RWPE2 (cell line): Measurements from ENCODE around the gene ITPRID1.
"Not testable (repeated sequence)": the region's sequence is repeated elsewhere in the genome, so short reads cannot be mapped to it uniquely, and the experiment has no call there.

ENCODE experiments used
- ATAC-seq: fragments of 200-7000 bp; cut with Tn5 transposase; 3 replicates; pipeline ENCODE4 v1.9.1; 2021; ENCODE audit warnings: low read depth
- DNase-seq: peaks from one replicate; pipeline ENCODE4 v3.0.0-alpha.2; 2020; ENCODE audit warnings: low spot score
- H3K27ac ChIP-seq: fragments of 450-650 bp; 2 replicates; pipeline ENCODE4 v1.5.1; 2017; ENCODE audit warnings: mild to moderate bottlenecking; ENCODE audit not compliant: poor library complexity, severe bottlenecking
- H3K27me3 ChIP-seq: fragments of 250-450 bp; sonication (Bioruptor Pico); 2 replicates; pipeline ENCODE4 v1.5.1; 2021; ENCODE audit warnings: mild to moderate bottlenecking, moderate library complexity; ENCODE audit not compliant: insufficient read depth, poor library complexity, severe bottlenecking
- H3K36me3 ChIP-seq: fragments of 250-450 bp; sonication (Bioruptor Pico); 2 replicates; pipeline ENCODE4 v1.5.1; 2020; ENCODE audit warnings: low read depth, mild to moderate bottlenecking, moderate library complexity
- H3K4me1 ChIP-seq: fragments of 250-450 bp; sonication (Bioruptor Pico); 2 replicates; pipeline ENCODE4 v1.5.1; 2021; ENCODE audit warnings: mild to moderate bottlenecking, moderate library complexity; ENCODE audit not compliant: insufficient read depth, poor library complexity, severe bottlenecking
- H3K4me3 ChIP-seq: fragments of 250-450 bp; sonication (Bioruptor Pico); 2 replicates; pipeline ENCODE4 v1.5.1; 2021; ENCODE audit warnings: mild to moderate bottlenecking, moderate library complexity; ENCODE audit not compliant: severe bottlenecking
- H3K9me3 ChIP-seq: fragments of 250-450 bp; sonication (Bioruptor Pico); 2 replicates; pipeline ENCODE4 v1.5.1; 2021; ENCODE audit warnings: mild to moderate bottlenecking, moderate library complexity; ENCODE audit not compliant: severe bottlenecking
- TF ChIP-seq, protein P1 (sequence below): fragments of 450-650 bp; IDR thresholded peaks from one replicate; pipeline ENCODE4 v1.5.1; 2017; ENCODE audit warnings: mild to moderate bottlenecking, moderate library complexity; ENCODE audit not compliant: poor library complexity, severe bottlenecking

The ITPRID1 gene

DNA sequence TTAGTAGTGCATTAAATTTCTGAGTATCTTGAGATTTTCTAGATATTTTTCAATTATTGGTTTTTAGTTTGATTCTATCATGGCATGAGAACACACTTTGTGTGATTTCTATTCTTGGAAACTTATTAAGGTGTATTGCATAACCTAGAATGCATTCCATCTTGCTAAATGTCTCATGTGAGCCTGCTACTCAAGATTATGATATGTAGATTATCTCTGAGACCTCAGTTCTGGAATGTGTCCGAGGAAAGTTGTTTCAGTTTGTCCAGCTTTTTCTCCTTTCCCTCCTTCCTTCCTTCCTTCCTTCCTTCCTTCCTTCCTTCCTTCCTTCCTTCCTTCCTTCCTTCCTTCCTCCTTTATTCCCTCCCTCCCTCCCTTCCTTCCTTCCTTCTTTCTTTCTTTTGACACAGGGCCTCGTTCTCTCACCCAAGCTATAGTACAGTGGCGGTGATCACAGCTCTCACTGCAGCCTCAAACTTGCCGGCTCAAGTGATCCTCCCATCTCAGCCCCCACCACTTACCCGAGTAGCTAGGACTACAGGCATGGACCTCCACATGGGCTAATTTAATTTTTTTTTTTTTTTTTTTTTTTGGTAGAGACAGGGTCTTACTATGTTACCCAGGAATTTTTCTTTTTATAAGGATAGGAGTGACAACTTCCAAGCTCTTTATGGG lies 7.6 kb downstream of the ITPRID1 start:
- Histone ChIP-seq H3K27me3 (no peaks in the 10 kb centered on the region), H3K36me3 (no peaks in the 10 kb centered on the region), H3K4me1 (no peaks in the 10 kb centered on the region), H3K4me3 (no peak overlapping the region), H3K9me3 (no peaks in the 10 kb centered on the region), H3K27ac (no peak overlapping the region)
- no peak for ATAC-seq
- TF ChIP-seq, protein P1, sequence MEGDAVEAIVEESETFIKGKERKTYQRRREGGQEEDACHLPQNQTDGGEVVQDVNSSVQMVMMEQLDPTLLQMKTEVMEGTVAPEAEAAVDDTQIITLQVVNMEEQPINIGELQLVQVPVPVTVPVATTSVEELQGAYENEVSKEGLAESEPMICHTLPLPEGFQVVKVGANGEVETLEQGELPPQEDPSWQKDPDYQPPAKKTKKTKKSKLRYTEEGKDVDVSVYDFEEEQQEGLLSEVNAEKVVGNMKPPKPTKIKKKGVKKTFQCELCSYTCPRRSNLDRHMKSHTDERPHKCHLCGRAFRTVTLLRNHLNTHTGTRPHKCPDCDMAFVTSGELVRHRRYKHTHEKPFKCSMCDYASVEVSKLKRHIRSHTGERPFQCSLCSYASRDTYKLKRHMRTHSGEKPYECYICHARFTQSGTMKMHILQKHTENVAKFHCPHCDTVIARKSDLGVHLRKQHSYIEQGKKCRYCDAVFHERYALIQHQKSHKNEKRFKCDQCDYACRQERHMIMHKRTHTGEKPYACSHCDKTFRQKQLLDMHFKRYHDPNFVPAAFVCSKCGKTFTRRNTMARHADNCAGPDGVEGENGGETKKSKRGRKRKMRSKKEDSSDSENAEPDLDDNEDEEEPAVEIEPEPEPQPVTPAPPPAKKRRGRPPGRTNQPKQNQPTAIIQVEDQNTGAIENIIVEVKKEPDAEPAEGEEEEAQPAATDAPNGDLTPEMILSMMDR = no peak
- DNase-seq = no peak

DNA sequence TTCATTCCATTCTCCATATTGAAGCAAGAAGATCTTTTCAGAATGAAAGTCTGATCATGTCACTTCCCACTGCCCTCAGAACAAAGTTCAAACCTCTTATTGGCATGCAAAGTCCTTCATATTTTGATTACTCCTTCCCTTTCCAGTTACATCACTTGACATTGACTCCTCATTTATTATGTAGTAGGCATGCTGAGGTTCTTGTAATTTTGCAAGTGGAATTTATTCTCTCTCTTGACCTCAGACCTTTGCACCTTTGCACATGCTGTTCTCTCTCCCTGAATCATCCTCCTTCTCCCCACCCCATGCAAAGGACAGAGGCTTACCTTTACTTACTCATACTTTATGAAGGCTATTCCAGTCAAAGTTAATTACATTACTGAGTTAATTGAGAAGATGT lies 13.0 kb downstream of the ITPRID1 start:
- Histone ChIP-seq H3K27me3 (no peaks in the 10 kb centered on the region), H3K36me3 (no peaks in the 10 kb centered on the region), H3K27ac (no peak overlapping the region), H3K9me3 (no peaks in the 10 kb centered on the region), H3K4me3 (no peak overlapping the region), H3K4me1 (no peaks in the 10 kb centered on the region)
- TF ChIP-seq, protein P1 = no peak
- ATAC-seq = no peak
- DNase-seq = no peak

- TF ChIP-seq, protein P1 = no peak
- Histone ChIP-seq H3K27ac (no peak overlapping the region), H3K4me1 (no peaks in the 10 kb centered on the region), H3K4me3 (no peak overlapping the region), H3K9me3 (no peaks in the 10 kb centered on the region), H3K36me3 (no peaks in the 10 kb centered on the region), H3K27me3 (no peaks in the 10 kb centered on the region)
- ATAC-seq (no peak), DNase-seq (no peak)
Observed at GRCh38 chr7:31529103-31529502, 15.2 kb downstream of the ITPRID1 start.

GRCh38 chr7:31540651-31541185 lies 26.8 kb downstream of the ITPRID1 start:
- DNase-seq, H3K36me3 ChIP-seq, H3K27me3 ChIP-seq, H3K4me1 ChIP-seq, H3K27ac ChIP-seq, H3K9me3 ChIP-seq, ATAC-seq, H3K4me3 ChIP-seq: not testable (repeated sequence)

GRCh38 chr7:31545549-31545948 lies 31.7 kb downstream of the ITPRID1 start:
- TF ChIP-seq, protein P1 = no peak
- H3K27me3 ChIP-seq = no peaks in the 10 kb centered on the region
- no peak for DNase-seq
- H3K4me1 ChIP-seq = no peaks in the 10 kb centered on the region
- H3K27ac ChIP-seq = no peak overlapping the region
- no peak for ATAC-seq
- no peak overlapping the region for H3K4me3 ChIP-seq
- H3K36me3 ChIP-seq = no peaks in the 10 kb centered on the region
- H3K9me3 ChIP-seq = no peaks in the 10 kb centered on the region
